Measurements from ENCODE around the gene GNAQ.
"Not testable (repeated sequence)": the region's sequence is repeated elsewhere in the genome, so short reads cannot be mapped to it uniquely, and the experiment has no call there.

GNAQ gene

GRCh38 chr9:77898864-77899263 is 132.7 kb downstream of the GNAQ start:
- no peaks in the 10 kb centered on the region for H3K27me3 Mint-ChIP-seq
- H3K4me3 Mint-ChIP-seq = no peak overlapping the region
- no peaks in the 10 kb centered on the region for H3K9me3 Mint-ChIP-seq
- no peak overlapping the region for H3K27ac Mint-ChIP-seq
- peaks cover 6% of the 10 kb centered on the region for H3K4me1 Mint-ChIP-seq
- CTCF ChIA-PET = no interaction called here
- DNase-seq = no peak
- peaks cover 22% of the 10 kb centered on the region for H3K36me3 Mint-ChIP-seq

- peaks cover 17% of the 10 kb centered on the region for H3K36me3 Mint-ChIP-seq
- H3K9me3 Mint-ChIP-seq = no peaks in the 10 kb centered on the region
- H3K27ac Mint-ChIP-seq = no peak overlapping the region
- no peaks in the 10 kb centered on the region for H3K27me3 Mint-ChIP-seq
- H3K4me3 Mint-ChIP-seq = no peak overlapping the region
- CTCF ChIA-PET = interaction anchor here (1.1 kb wide), 2 partner anchors 11 to 80 kb away, joined by 3 read pairs; no protein-coding TSS in a partner anchor
- DNase-seq = no peak
- H3K4me1 Mint-ChIP-seq = peaks cover 9% of the 10 kb centered on the region
Measured at GRCh38 chr9:77896938-77897667, 134.5 kb downstream of the GNAQ start.

- Mint-ChIP-seq H3K27ac (no peak overlapping the region), H3K36me3 (peaks cover 17% of the 10 kb centered on the region), H3K4me3 (no peak overlapping the region), H3K9me3 (no peaks in the 10 kb centered on the region), H3K27me3 (no peaks in the 10 kb centered on the region), H3K4me1 (peaks cover 8% of the 10 kb centered on the region)
- CTCF ChIA-PET = interaction anchor here (1.1 kb wide), 2 partner anchors 11 to 80 kb away, joined by 3 read pairs; no protein-coding TSS in a partner anchor
- DNase-seq = no peak
Measured at GRCh38 chr9:77896269-77896937, 135.2 kb downstream of the GNAQ start.

- Mint-ChIP-seq H3K9me3 (no peaks in the 10 kb centered on the region), H3K4me1 (peaks cover 3% of the 10 kb centered on the region), H3K36me3 (peaks cover 7% of the 10 kb centered on the region), H3K27me3 (no peaks in the 10 kb centered on the region), H3K27ac (no peak overlapping the region), H3K4me3 (no peak overlapping the region)
- CTCF ChIA-PET = interaction anchor here (1.0 kb wide), 2 partner anchors 9 to 52 kb away, joined by 3 read pairs; no protein-coding TSS in a partner anchor
- no peak for DNase-seq
Measured at GRCh38 chr9:77893706-77894105, 137.9 kb downstream of the GNAQ start.

GRCh38 chr9:77892955-77893514 is 138.6 kb downstream of the GNAQ start:
- no peak overlapping the region for H3K27ac Mint-ChIP-seq
- H3K9me3 Mint-ChIP-seq = no peaks in the 10 kb centered on the region
- no peak overlapping the region for H3K4me3 Mint-ChIP-seq
- H3K4me1 Mint-ChIP-seq = peaks cover 3% of the 10 kb centered on the region
- CTCF ChIA-PET = interaction anchor here (1.0 to 2.1 kb wide), 2 partner anchors 10 to 51 kb away, joined by 3 to 6 read pairs; no protein-coding TSS in a partner anchor
- no peaks in the 10 kb centered on the region for H3K27me3 Mint-ChIP-seq
- H3K36me3 Mint-ChIP-seq = peaks cover 7% of the 10 kb centered on the region
- DNase-seq = no peak

GRCh38 chr9:77892171-77892570 is 139.4 kb downstream of the GNAQ start:
- no peak overlapping the region for H3K4me3 Mint-ChIP-seq
- no peak overlapping the region for H3K27ac Mint-ChIP-seq
- H3K36me3 Mint-ChIP-seq = peaks cover 7% of the 10 kb centered on the region
- H3K9me3 Mint-ChIP-seq = no peaks in the 10 kb centered on the region
- no peak for DNase-seq
- no peaks in the 10 kb centered on the region for H3K27me3 Mint-ChIP-seq
- CTCF ChIA-PET = interaction anchor here (2.1 kb wide), 1 partner anchor 11 kb away, joined by 6 read pairs; no protein-coding TSS in a partner anchor
- peaks cover 3% of the 10 kb centered on the region for H3K4me1 Mint-ChIP-seq

- no peak overlapping the region for H3K27ac Mint-ChIP-seq
- DNase-seq = no peak
- no peak overlapping the region for H3K4me3 Mint-ChIP-seq
- H3K4me1 Mint-ChIP-seq = peaks cover 3% of the 10 kb centered on the region
- H3K9me3 Mint-ChIP-seq = no peaks in the 10 kb centered on the region
- CTCF ChIA-PET = interaction anchor here (1.2 to 2.1 kb wide), 2 partner anchors 12 to 32 kb away, joined by 4 to 6 read pairs; no protein-coding TSS in a partner anchor
- no peaks in the 10 kb centered on the region for H3K27me3 Mint-ChIP-seq
- H3K36me3 Mint-ChIP-seq = peaks cover 7% of the 10 kb centered on the region
Measured at GRCh38 chr9:77891128-77891800, 140.3 kb downstream of the GNAQ start.

- DNase-seq = no peak
- Mint-ChIP-seq H3K27ac (no peak overlapping the region), H3K36me3 (peaks cover 7% of the 10 kb centered on the region), H3K9me3 (no peaks in the 10 kb centered on the region), H3K4me1 (peaks cover 6% of the 10 kb centered on the region), H3K4me3 (no peak overlapping the region), H3K27me3 (no peaks in the 10 kb centered on the region)
- CTCF ChIA-PET = no interaction called here
Measured at GRCh38 chr9:77887662-77888061, 143.9 kb downstream of the GNAQ start.

- H3K27me3 Mint-ChIP-seq = no peaks in the 10 kb centered on the region
- H3K4me1 Mint-ChIP-seq = peaks cover 6% of the 10 kb centered on the region
- no peak overlapping the region for H3K27ac Mint-ChIP-seq
- CTCF ChIA-PET = interaction anchor here (1.2 kb wide), 3 partner anchors 9 to 428 kb away, joined by 3 read pairs; no protein-coding TSS in a partner anchor
- H3K4me3 Mint-ChIP-seq = no peak overlapping the region
- no peaks in the 10 kb centered on the region for H3K9me3 Mint-ChIP-seq
- no peak for DNase-seq
- peaks cover 7% of the 10 kb centered on the region for H3K36me3 Mint-ChIP-seq
Measured at GRCh38 chr9:77885104-77885672, 146.4 kb downstream of the GNAQ start.

- Mint-ChIP-seq H3K4me3 (no peak overlapping the region), H3K27me3 (no peaks in the 10 kb centered on the region), H3K4me1 (peaks cover 6% of the 10 kb centered on the region), H3K27ac (no peak overlapping the region), H3K36me3 (peaks cover 5% of the 10 kb centered on the region), H3K9me3 (no peaks in the 10 kb centered on the region)
- no peak for DNase-seq
- CTCF ChIA-PET = interaction anchor here (0.7 kb wide), 1 partner anchor 10 kb away, joined by 3 read pairs; no protein-coding TSS in a partner anchor
Measured at GRCh38 chr9:77883846-77884771, 147.5 kb downstream of the GNAQ start.

- Mint-ChIP-seq H3K4me1 (peaks cover 6% of the 10 kb centered on the region), H3K4me3 (no peak overlapping the region), H3K27ac (no peak overlapping the region), H3K27me3 (no peaks in the 10 kb centered on the region), H3K36me3 (peaks cover 5% of the 10 kb centered on the region), H3K9me3 (no peaks in the 10 kb centered on the region)
- CTCF ChIA-PET = interaction anchor here (1.7 kb wide), 1 partner anchor 94 kb away, joined by 5 read pairs; no protein-coding TSS in a partner anchor
- no peak for DNase-seq
Measured at GRCh38 chr9:77883133-77883532, 148.5 kb downstream of the GNAQ start.

GRCh38 chr9:77882294-77882693 is 149.3 kb downstream of the GNAQ start:
- peaks cover 6% of the 10 kb centered on the region for H3K4me1 Mint-ChIP-seq
- H3K27me3 Mint-ChIP-seq = no peaks in the 10 kb centered on the region
- CTCF ChIA-PET = interaction anchor here (1.0 to 1.7 kb wide), 2 partner anchors 68 to 95 kb away, joined by 3 to 5 read pairs; no protein-coding TSS in a partner anchor
- peaks cover 5% of the 10 kb centered on the region for H3K36me3 Mint-ChIP-seq
- no peaks in the 10 kb centered on the region for H3K9me3 Mint-ChIP-seq
- H3K27ac Mint-ChIP-seq = no peak overlapping the region
- no peak overlapping the region for H3K4me3 Mint-ChIP-seq
- no peak for DNase-seq

- H3K27me3 Mint-ChIP-seq, H3K27ac Mint-ChIP-seq, H3K4me1 Mint-ChIP-seq, H3K36me3 Mint-ChIP-seq, H3K9me3 Mint-ChIP-seq, H3K4me3 Mint-ChIP-seq, DNase-seq: not testable (repeated sequence)
- CTCF ChIA-PET = interaction anchor here (0.6 to 1.7 kb wide), 2 partner anchors 95 to 261 kb away, joined by 3 to 5 read pairs; no protein-coding TSS in a partner anchor
Measured at GRCh38 chr9:77881634-77882033, 150.0 kb downstream of the GNAQ start.

All from activated naive CD4-positive, alpha-beta T cell treated with anti-CD3 and anti-CD28 coated beads, Interleukin-2, amount 10 ng/mL, durations not matched to agents 7 days and 5 days (primary cell).